NCI-H748 (cell line): ENCODE results near the gene MEIOSIN.
"Not testable (repeated sequence)": the region's sequence is repeated elsewhere in the genome, so short reads cannot be mapped to it uniquely, and the experiment has no call there.

Experiments used
- DNase-seq: peaks from one replicate; lab custom pipeline; 2025; ENCODE audit not compliant: unreplicated experiment; lab: John Stamatoyannopoulos, UW

The MEIOSIN gene

GRCh38 chr19:45717983-45718650 lies 15.1 kb upstream of the MEIOSIN start:
- no peak for DNase-seq

- not testable (repeated sequence) for DNase-seq
Observed at GRCh38 chr19:45720065-45720464, 13.2 kb upstream of the MEIOSIN start.

- not testable (repeated sequence) for DNase-seq
Observed at GRCh38 chr19:45728683-45729082, 4.6 kb upstream of the MEIOSIN start.

- no peak for DNase-seq
Observed at GRCh38 chr19:45729800-45730290, 3.4 kb upstream of the MEIOSIN start.

GRCh38 chr19:45730368-45731288 lies 2.6 kb upstream of the MEIOSIN start, which contains the start of gene FBXO46:
TSS of gene FBXO46 (minus strand) at chr19:45730896. CDS start at chr19:45713495, 17,401 bp downstream.
- peak; percentile 100 for DNase-seq

GRCh38 chr19:45739498-45740439 lies 6.5 kb downstream of the MEIOSIN start:
- DNase-seq = no peak

GRCh38 chr19:45742969-45743368 lies 9.7 kb downstream of the MEIOSIN start:
- no peak for DNase-seq

GRCh38 chr19:45745606-45746005 lies 12.4 kb downstream of the MEIOSIN start:
- no peak for DNase-seq

GRCh38 chr19:45746866-45747265 lies 13.6 kb downstream of the MEIOSIN start:
- no peak for DNase-seq

- DNase-seq = no peak
Observed at GRCh38 chr19:45747513-45747912, 14.3 kb downstream of the MEIOSIN start.

- DNase-seq = not testable (repeated sequence)
Observed at GRCh38 chr19:45751483-45751882, 18.2 kb downstream of the MEIOSIN start.

- DNase-seq = no peak
Observed at GRCh38 chr19:45752639-45753038, 19.4 kb downstream of the MEIOSIN start.

GRCh38 chr19:45753548-45753947 lies 20.3 kb downstream of the MEIOSIN start:
- no peak for DNase-seq

- DNase-seq = no peak
Observed at GRCh38 chr19:45754323-45754722, 21.1 kb downstream of the MEIOSIN start.

GRCh38 chr19:45757695-45758094 lies 24.5 kb downstream of the MEIOSIN start:
- DNase-seq = no peak

GRCh38 chr19:45758921-45759320 lies 25.7 kb downstream of the MEIOSIN start:
- DNase-seq = no peak

- no peak for DNase-seq
Observed at GRCh38 chr19:45761714-45762113, 28.5 kb downstream of the MEIOSIN start.

GRCh38 chr19:45762870-45763631 lies 29.8 kb downstream of the MEIOSIN start:
- DNase-seq = no peak

GRCh38 chr19:45763691-45764294 lies 30.6 kb downstream of the MEIOSIN start:
- no peak for DNase-seq

- DNase-seq = no peak
Observed at GRCh38 chr19:45764475-45764874, 31.2 kb downstream of the MEIOSIN start.
